GM18861 (cell line): ENCODE measurements around the gene HSPA1A.
A peak's percentile ranks its signal among the peaks of the same experiment; 100 is the strongest.
"Not testable (repeated sequence)": the region's sequence is repeated elsewhere in the genome, so short reads cannot be mapped to it uniquely, and the experiment has no call there.

Experiments used
- ATAC-seq: cut with Tn5 transposase; IDR thresholded peaks from one replicate; pipeline ENCODE4 v1.9.1; 2021; ENCODE audit not compliant: unreplicated experiment

Gene HSPA1A

DNA sequence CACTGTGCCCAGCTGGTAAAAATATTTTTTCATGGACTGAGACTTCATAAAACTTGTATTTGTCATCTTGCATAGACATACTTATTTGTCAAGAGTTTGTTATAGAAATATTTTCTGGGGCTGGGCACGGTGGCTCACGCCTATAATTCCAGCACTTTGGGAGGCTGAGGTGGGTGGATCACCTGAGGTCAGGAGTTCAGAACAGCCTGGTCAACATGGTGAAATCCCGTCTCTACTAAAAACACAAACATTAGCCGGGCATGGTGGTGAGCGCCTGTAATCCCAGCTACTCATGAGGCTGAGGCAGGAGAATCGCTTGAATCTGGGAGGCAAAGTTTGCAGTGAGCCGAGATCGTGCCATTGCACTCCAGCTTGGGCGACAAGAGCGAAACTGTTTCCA is 6.7 kb upstream of the HSPA1A start:
- ATAC-seq: not testable (repeated sequence)

DNA sequence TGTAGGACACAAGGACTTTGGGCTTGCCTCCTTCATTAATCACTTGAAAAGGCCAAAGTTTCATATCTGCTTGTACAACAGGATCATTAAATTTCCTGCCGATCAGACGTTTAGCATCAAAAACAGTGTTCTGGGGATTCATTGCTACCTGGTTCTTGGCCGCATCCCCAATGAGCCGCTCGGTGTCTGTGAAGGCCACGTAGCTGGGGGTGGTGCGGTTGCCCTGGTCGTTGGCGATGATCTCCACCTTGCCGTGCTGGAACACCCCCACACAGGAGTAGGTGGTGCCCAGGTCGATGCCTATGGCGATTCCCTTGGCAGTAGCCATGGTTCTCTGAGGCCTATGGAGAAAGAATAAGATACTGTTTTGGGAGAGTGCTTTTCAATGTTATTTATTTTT is 3.7 kb upstream of the HSPA1A start:
- no peak for ATAC-seq

DNA sequence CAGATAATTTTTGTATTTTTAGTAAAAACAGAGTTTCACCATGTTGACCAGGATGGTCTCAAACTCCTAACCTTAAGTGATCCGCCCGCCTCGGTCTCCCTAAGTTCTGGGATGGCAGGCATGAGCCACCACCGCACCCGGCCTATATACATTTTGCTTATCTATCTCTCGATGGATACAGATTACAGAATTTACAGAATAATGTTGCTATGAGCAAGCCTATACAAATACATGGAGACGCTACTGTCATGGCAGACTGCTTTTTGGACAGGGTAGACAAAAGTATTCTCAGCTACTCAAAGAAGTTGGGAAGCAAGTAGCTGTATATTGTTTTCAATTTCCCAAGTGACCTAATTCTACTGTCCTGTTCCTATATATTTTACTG is 1.9 kb upstream of the HSPA1A start:
- ATAC-seq: no peak

DNA sequence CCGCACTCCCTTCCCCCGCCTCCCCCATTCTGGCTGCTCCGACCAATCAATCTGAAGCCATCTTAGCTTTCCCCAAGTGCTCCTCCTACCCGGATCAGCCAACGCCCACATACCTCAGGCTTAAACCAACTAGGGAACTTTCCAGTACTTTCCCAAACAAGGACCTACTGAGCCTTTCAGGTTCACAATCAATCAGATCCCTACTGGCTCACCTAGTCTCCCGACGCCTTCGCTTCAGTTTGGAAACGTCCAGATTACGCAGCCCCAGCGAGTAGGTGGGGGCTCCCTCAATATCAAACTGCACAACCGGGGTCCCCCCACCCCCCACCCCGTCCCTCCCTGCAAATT is 692 bp upstream of the HSPA1A start:
- ATAC-seq: no peak

DNA sequence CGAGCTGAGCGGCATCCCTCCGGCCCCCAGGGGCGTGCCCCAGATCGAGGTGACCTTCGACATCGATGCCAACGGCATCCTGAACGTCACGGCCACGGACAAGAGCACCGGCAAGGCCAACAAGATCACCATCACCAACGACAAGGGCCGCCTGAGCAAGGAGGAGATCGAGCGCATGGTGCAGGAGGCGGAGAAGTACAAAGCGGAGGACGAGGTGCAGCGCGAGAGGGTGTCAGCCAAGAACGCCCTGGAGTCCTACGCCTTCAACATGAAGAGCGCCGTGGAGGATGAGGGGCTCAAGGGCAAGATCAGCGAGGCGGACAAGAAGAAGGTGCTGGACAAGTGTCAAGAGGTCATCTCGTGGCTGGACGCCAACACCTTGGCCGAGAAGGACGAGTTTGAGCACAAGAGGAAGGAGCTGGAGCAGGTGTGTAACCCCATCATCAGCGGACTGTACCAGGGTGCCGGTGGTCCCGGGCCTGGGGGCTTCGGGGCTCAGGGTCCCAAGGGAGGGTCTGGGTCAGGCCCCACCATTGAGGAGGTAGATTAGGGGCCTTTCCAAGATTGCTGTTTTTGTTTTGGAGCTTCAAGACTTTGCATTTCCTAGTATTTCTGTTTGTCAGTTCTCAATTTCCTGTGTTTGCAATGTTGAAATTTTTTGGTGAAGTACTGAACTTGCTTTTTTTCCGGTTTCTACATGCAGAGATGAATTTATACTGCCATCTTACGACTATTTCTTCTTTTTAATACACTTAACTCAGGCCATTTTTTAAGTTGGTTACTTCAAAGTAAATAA is 2.0 kb downstream of the HSPA1A start:
- not testable (repeated sequence) for ATAC-seq

DNA sequence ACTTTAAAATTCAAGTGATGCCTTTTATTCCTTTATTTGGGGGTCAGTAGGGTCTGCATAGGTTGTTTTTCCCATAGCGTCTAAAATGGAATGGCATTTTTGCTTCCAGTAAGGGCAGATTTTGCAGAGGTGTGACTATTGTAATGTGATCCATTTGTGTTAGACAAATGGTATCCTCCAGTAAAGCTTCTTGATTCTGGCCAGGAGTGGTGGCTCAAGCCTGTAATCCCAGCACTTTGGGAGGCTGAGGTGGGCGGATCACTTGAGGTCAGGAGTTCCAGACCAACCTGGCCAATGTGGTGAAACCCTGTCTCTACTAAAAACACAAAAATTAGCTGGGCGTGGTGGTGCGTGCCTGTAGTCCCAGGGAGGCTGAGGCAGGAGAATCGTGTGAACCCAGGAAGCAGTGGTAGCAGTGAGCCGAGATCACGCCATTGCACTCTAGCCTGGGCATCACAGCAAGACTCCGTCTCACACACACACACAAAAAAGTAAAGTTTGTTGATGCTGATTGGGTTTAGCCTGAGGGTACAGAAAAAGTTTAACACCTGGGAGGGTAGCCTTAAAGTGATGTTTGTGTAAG is 2.7 kb downstream of the HSPA1A start:
- ATAC-seq: not testable (repeated sequence)

DNA sequence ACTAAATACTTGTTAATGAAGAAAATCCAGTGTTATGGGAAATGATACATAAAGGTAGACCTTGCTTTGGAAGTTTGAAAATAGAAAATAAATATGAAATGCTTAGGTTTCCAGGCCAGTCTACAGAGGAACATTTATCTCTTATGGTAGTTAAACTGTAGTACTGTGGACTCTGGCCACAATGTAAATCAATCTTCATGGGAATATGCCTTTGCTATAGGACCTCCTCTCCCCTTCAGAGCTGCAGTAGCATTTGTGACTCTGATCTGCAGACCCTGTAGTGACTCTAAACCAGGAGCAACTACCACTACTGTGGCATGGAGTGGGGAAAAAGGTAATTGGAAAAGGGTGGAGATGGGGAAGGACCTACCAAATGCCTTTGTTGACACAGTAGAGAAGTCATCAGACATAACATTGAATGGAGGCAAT is 4.5 kb downstream of the HSPA1A start:
- ATAC-seq: no peak

DNA sequence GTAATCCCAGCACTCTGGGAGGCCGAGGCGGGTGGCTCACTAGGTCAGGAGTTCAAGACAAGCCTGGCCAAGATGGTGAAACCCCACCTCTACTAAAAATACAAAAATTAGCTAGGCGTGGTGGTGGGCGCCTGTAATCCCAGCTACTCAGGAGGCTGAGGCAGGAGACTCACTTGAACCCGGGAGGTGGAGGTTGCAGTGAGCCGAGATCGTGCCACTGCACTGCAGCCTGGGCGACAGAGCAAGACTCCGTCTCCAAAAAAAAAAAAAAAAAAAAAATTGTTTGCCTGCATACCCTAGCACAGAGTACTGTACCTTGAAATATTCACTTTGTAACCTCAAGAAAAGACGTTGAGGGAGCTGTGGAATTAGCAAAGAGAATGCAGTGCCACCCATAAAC is 5.1 kb downstream of the HSPA1A start:
- ATAC-seq: not testable (repeated sequence)

DNA sequence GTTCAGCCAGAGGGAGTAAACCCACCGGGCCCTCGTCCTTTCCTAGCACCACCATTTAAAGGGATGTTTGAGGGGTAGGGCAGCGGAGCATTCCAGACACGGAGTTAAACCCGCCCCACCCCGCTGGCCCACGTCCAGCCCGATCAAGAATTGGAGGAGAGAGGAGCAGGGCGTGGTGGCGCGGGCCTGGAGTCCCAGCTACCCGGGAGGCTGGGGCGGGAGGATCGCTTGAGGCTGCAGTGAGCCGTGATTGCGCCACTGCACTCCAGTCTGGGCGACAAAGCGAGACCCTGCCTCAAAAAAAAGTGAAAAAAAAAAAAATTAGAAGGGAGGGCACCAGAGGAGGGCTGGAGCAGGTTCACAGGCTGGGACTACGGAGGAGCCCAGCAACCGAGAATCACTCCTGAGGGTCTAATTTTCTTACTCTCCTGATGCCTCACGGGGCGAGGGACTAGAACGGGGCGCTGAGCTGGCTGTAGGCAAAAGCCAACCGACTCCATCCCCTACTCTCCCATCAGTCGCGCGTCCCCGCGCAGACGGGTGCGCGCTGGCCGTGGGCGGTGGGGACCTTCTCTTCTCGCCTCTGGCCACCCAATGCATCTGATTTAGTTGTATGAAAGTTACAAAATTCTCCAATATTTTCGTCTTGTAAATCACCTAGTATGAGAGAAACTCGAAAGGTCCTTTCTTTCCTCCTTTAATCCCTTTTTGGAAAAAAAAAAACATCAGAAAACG is 6.1 kb downstream of the HSPA1A start:
- ATAC-seq: peak; percentile 36

DNA sequence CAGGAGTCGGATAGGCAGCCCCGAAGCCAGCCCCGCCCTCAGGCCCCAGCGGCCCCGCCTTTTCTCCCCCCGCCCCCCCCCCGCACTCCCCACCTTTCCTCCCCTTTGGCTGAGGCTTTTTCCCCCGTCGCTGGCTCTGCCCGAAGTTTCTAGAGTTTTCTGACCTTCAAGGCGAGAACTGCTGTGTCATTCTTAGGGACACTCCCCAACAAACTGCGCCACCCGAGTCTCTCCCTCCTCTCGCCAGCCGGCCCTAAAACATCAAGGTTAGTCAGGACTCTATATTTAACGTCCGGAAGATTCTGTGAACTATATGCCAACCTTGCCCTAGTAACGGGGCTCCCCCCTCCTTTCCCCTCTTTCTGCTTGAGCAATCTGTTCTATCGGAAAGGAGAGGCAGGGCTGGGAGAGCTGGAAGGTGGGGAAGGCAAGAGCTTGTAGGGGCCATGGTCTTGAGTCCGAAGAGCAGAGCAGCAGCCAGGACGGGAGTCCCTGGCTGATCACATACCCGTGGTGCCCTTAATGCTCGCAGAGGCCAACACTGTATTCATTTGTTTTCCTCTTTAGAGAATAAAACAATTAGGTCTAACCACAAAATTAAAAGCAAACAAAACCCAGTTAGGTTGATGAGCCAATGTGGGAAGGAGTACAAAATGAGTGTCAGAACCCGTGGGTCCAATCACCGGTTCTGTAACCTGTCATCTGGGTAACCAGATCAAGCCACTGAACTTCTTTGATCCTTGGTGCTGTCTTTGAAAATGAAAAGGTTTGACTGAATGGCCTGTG is 6.9 kb downstream of the HSPA1A start:
- ATAC-seq: peak; percentile 21

DNA sequence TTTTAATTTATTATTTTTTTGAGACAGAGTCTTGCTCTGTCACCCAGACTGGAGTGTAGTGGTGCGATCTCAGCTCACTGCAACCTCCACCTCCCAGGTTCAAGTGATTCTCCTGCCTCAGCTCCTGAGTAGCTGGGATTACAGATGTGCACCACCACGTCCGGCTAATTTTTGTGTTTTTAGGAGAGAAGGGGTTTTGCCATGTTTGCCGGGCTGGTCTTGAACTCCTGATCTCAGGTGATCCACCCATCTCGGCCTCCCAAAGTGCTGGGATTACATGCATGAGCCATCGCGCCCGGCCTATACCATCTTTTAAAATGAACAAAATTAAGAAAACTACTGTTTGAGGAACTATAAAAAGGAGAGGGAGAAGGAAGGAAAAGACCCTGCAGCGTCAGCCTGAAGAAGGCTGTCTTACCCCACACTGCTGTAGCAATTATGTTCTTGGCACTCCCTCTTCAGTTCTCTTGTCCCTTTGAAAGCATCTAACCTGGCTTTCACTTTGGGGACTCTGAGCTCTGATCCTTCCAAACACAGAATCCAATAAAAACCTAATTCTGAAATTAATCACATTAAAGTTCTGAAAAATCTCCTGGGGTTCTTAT is 8.4 kb downstream of the HSPA1A start:
- ATAC-seq: not testable (repeated sequence)

DNA sequence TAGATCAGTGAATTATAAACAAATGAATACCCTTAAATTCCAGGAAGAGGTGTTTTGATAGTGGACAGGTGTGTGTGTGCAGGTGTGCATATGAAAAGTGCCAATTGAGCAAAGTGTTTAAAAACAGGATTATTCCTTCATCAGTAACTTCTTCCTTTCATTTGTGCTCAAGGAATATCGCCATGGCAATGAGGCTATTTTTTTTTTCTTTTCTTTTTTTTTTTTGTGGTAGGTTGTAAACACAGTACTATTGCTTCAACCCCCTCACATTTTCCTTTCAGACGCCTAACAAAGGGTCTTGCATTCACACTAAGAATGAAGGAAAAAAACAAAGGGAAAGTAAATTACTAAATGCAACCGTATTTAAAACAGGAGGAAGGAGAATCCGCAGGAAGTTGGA is 10.2 kb downstream of the HSPA1A start:
- ATAC-seq: no peak

DNA sequence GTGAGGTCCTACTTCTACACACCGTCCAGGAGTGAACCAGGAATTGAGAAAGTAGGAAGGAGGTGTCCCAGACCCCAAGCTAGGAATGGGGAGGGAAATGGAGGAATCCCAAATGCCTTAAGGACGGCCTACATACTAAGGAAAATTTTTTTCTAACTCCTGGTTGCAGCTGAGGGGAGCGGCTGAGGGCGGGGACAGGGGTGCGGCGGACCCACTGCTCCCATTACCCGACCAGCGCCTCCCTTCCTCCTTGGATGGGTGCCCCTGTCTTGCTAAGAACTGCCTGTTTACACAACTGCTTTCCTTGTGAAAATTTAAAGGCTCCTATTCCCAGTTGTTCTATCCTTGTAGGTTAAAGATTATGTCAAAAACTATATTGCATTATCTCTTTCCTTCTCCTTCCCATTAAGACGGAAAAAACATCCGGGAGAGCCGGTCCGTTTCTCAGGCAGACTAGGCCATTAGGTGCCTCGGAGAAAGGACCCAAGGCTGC is 11.5 kb downstream of the HSPA1A start:
- ATAC-seq: no peak

DNA sequence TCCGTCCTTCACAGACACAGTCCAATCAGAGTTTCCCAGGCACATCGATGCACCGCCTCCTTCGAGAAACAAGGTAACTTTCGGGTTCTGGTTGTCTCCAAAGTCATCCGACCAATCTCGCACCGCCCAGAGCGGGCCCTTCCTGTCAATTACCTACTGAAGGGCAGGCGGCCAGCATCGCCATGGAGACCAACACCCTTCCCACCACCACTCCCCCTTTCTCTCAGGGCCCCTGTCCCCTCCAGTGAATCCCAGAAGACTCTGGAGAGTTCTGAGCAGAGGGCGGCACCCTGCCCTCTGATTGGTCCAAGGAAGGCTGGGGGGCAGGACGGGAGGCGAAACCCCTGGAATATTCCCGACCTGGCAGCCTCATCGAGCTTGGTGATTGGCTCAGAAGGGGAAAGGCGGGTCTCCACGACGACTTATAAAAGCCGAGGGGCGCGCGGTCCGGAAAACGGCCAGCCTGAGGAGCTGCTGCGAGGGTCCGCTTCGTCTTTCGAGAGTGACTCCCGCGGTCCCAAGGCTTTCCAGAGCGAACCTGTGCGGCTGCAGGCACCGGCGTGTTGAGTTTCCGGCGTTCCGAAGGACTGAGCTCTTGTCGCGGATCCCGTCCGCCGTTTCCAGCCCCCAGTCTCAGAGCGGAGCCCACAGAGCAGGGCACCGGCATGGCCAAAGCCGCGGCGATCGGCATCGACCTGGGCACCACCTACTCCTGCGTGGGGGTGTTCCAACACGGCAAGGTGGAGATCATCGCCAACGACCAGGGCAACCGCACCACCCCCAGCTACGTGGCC is 12.1 kb downstream of the HSPA1A start, which contains the start of gene HSPA1B:
HSPA1B (plus strand) TSS at position 453 of the 794 bp plus-strand sequence; CDS start at position 666, 213 bp downstream.
- ATAC-seq: peak; percentile 60

DNA sequence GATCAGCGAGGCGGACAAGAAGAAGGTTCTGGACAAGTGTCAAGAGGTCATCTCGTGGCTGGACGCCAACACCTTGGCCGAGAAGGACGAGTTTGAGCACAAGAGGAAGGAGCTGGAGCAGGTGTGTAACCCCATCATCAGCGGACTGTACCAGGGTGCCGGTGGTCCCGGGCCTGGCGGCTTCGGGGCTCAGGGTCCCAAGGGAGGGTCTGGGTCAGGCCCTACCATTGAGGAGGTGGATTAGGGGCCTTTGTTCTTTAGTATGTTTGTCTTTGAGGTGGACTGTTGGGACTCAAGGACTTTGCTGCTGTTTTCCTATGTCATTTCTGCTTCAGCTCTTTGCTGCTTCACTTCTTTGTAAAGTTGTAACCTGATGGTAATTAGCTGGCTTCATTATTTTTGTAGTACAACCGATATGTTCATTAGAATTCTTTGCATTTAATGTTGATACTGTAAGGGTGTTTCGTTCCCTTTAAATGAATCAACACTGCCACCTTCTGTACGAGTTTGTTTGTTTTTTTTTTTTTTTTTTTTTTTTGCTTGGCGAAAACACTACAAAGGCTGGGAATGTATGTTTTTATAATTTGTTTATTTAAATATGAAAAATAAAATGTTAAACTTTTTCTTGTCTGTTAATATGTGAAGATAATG is 14.4 kb downstream of the HSPA1A start:
- no peak for ATAC-seq

DNA sequence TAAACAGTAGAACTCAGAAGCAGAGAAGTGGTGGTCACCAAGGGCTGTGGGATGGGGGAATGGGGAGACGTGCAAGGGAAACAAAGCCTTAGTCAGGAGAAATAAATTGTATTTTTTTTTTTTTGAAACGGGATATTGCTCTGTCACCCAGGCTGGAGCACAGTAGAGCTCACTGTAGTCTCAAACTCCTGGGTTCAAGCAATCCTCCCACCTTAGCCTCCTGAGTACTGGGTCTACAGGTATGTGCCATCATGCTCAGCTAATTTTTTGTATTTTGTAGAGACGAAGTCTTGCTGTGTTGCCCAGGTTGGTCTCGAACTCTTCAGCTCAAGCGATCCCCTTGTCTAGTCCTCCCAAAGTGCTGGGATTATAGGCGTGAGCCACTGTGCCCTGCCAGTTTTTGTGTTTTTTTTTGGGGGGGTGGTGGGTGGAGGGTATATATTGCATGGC is 15.6 kb downstream of the HSPA1A start:
- ATAC-seq: no peak

DNA sequence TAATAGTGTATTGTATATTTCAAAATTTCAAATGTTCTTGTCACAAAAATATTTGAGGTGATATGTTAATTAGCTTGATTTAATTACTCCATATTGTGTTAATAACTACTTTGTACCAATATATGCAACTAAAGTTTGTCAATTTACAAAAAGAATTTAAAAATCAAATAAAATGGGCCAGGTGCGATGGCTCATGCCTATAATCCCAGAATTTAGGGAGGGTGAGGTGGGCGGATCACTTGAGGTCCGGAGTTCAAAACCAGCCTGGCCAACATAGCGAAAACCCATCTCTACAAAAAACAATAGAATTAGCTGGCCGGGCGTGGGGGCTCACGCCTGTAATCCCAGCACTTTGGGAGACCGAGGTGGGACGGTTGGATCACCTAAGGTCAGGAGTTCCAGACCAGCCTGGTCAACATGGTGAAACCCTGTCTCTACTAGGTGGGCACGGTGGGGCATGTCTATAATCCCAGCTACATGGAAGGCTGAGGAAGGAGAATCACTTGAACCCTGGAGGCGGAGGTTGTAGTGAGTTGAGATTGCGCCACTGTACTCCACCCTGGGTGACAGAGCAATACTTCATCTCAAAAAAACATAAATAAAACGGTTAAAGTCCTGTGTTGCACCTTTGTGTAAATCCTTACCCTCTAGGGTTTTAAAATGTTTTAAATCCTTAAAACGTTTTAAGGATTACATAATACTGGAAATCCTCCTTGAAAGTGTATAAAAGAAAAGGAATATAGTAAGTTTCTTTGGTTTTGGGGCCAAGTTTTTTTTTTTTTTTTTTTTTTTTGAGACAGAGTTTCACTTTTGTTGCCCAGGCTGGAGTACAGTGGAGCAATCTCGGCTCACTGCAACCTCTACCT is 16.2 kb downstream of the HSPA1A start:
- no peak for ATAC-seq
